Peyer's patch (tissue), 4 donors: ENCODE measurements around the gene MDFIC.

Experiments
- CTCF ChIP-seq, 6 experiments: fragments of 450-650 bp in 4 of 6; fragments of 200-600 bp in 2 of 6; sonication (generic) in 1 of 6; IDR thresholded peaks; one replicate each; pipeline ENCODE4 v1.5.1; 2017 to 2019; ENCODE audit warnings: antibody characterized with exemption in 6 of 6, mild to moderate bottlenecking in 3 of 6, moderate library complexity in 1 of 6
- POLR2A ChIP-seq, 2 donors: fragments of 450-650 bp; IDR thresholded peaks; one replicate each; pipeline ENCODE4 v1.5.1; 2017; ENCODE audit warnings: antibody characterized with exemption in 2 of 2, mild to moderate bottlenecking in 2 of 2, moderate library complexity in 2 of 2

GRCh38 chr7:114985116-114985715 lies 63.3 kb downstream of the MDFIC start:
- TF ChIP-seq CTCF (IDR thresholded peaks at IDR 0.05) (no peak), POLR2A (IDR thresholded peaks at IDR 0.05) (no peak)
